SJCRH30 (cell line): ENCODE measurements around the gene KAZN. TPM values are rescaled to one million over a fixed set of nuclear protein-coding genes. Genes with fewer than 3 reads are reported as not detected.

Experiments used
- DNase-seq, 2 experiments: peaks; one replicate each; pipeline ENCODE4 v3.0.0-alpha.2; 2015 to 2020
- H3K27ac ChIP-seq: fragments of 250-450 bp; sonication (Bioruptor Pico); 2 replicates; pipeline ENCODE4 v1.5.1; 2020; ENCODE audit warnings: mild to moderate bottlenecking, moderate library complexity
- H3K27me3 ChIP-seq: fragments of 250-450 bp; sonication (Bioruptor Pico); 2 replicates; pipeline ENCODE4 v1.5.1; 2020; ENCODE audit warnings: mild to moderate bottlenecking, moderate library complexity
- H3K36me3 ChIP-seq: fragments of 250-450 bp; sonication (Bioruptor Pico); 2 replicates; pipeline ENCODE4 v1.5.1; 2020; ENCODE audit warnings: mild to moderate bottlenecking, moderate library complexity
- H3K4me1 ChIP-seq: fragments of 250-450 bp; sonication (Bioruptor Pico); 2 replicates; pipeline ENCODE4 v1.5.1; 2020; ENCODE audit warnings: mild to moderate bottlenecking, moderate library complexity
- H3K4me3 ChIP-seq: fragments of 250-450 bp; sonication (Bioruptor Pico); 2 replicates; pipeline ENCODE4 v1.5.1; 2020; ENCODE audit warnings: mild to moderate bottlenecking, moderate library complexity
- H3K9me3 ChIP-seq: fragments of 250-450 bp; sonication (Bioruptor Pico); replicated peaks from 2 replicates; pipeline ENCODE4 v1.5.1; 2020; ENCODE audit warnings: mild to moderate bottlenecking, moderate library complexity
- total RNA-seq: library from RNA; depleted of rRNA; stranded (reverse); fragments of >200 nt; shearing (Covaris generic); gene quantifications from 2 replicates; pipeline ENCODE4 v1.2.3, GENCODE V29; 2014

The KAZN gene
- total RNA-seq, 1 experiment from 2014 or later, result 0.10 TPM

DNA sequence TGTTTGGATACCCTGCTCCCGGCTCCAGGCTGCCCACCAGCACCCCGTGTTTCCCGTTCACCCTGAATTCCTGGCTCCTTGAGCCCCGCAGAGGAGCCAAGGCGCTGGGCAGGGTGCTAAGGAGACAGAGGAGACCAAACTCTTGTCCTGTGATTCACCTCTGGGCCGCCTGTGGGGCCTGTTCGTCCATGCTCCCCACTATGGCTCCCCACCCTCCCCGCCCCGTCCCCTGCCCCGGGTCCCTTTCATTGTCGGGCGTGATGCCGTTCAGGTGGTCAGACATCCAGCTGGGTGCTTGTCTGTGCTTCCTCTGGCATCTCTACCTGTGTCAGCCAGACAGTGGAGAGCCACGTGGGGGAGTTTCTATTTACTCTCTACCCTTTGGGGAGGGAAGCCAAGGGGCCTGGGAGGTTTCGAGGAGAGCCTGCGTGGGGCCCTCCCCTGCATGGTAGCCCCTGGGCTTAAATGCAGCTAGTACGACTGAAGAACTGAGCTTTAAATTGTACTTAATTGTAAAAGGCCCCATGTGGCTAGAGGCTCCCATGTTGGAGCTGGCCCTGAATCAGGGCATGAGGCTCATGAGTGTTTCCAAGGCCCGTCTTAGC, 333.7 kb downstream of the KAZN start:
- H3K36me3 ChIP-seq, result no peaks in the 10 kb centered on the region
- H3K4me1 ChIP-seq, result peaks cover 5% of the 10 kb centered on the region; the same call in 1 of the 2 replicates
- DNase-seq, result no peak
- H3K9me3 ChIP-seq, result no peaks in the 10 kb centered on the region
- H3K27ac ChIP-seq, result no peak overlapping the region
- H3K27me3 ChIP-seq, result peaks cover 46% of the 10 kb centered on the region
- no peak overlapping the region for H3K4me3 ChIP-seq

- Histone ChIP-seq H3K36me3 (no peaks in the 10 kb centered on the region), H3K4me3 (no peak overlapping the region), H3K27me3 (peaks cover 39% of the 10 kb centered on the region), H3K9me3 (no peaks in the 10 kb centered on the region), H3K27ac (no peak overlapping the region), H3K4me1 (0 out of 2 replicates have a peak, but pooled peaks cover 3% of the 10 kb centered on the region)
- DNase-seq, result no peak
These were observed 336.4 kb downstream of the KAZN start for GRCh38 chr1:14934867-14935266.

DNA sequence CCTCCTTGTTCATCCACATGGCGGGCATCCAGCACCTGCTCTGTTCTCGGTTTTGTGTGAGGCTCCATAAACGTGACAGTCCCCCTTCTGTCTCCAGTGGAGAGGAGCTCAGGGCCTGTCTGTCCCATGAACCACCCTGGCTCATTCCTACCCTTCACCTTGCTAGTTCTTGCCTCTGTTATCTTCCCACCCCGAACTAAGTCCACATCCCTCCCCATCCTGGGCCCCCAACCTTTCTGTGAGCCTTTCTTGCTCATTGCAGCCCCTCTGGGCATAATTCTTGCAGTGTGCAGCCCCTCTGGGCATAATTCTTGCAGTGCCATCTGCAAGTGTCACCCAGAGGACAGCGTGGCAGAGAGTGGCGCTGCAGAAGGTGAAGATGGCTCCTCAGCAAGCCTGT, 338.3 kb downstream of the KAZN start:
- peaks cover 36% of the 10 kb centered on the region for H3K27me3 ChIP-seq
- no peak overlapping the region for H3K27ac ChIP-seq
- no peaks in the 10 kb centered on the region for H3K4me1 ChIP-seq
- no peak for DNase-seq
- no peaks in the 10 kb centered on the region for H3K9me3 ChIP-seq
- no peak overlapping the region for H3K4me3 ChIP-seq
- no peaks in the 10 kb centered on the region for H3K36me3 ChIP-seq

DNA sequence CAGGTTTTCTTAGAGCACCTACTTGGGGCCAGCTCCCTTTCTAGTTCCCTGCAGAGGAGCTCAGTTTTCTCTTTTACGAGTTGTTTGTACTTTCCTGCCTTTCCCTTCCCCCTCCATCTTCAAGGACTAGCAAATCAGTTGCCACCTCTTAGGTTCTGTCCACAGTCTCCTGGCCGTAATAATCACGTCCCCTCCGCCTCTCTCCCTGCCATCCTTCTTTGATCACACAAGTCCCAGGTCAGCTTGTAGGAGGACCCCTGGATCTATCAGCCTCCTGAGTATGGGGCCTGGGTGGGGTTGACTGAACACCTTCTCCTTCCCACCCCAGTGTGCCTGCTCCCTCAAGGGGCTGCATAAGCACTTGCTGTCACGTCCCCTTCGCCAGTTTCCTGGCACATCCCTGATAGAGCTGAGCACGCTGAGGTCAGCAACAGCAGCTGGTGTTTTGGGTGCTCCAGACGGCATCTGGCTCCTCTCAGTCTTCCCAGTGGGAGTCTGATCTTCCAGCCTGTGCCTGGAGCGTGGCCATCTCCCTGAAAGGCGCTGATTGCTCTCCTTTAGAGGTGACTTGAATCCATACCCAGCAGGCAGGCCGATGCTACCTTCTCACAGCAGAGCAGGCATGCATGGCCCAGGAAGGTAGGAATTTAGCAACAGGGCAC, 338.9 kb downstream of the KAZN start:
- no peaks in the 10 kb centered on the region for H3K36me3 ChIP-seq
- no peak for DNase-seq
- H3K9me3 ChIP-seq, result no peaks in the 10 kb centered on the region
- H3K4me1 ChIP-seq, result no peaks in the 10 kb centered on the region
- H3K4me3 ChIP-seq, result no peak overlapping the region
- H3K27ac ChIP-seq, result no peak overlapping the region
- H3K27me3 ChIP-seq, result peaks cover 35% of the 10 kb centered on the region

- H3K4me3 ChIP-seq, result no peak overlapping the region
- H3K27me3 ChIP-seq, result peaks cover 23% of the 10 kb centered on the region
- no peaks in the 10 kb centered on the region for H3K9me3 ChIP-seq
- peak; percentile 25 to 39 for DNase-seq
- H3K36me3 ChIP-seq, result no peaks in the 10 kb centered on the region
- no peak overlapping the region for H3K27ac ChIP-seq
- peaks cover 6% of the 10 kb centered on the region for H3K4me1 ChIP-seq
These were observed 341.2 kb downstream of the KAZN start for GRCh38 chr1:14939527-14940284.

DNA sequence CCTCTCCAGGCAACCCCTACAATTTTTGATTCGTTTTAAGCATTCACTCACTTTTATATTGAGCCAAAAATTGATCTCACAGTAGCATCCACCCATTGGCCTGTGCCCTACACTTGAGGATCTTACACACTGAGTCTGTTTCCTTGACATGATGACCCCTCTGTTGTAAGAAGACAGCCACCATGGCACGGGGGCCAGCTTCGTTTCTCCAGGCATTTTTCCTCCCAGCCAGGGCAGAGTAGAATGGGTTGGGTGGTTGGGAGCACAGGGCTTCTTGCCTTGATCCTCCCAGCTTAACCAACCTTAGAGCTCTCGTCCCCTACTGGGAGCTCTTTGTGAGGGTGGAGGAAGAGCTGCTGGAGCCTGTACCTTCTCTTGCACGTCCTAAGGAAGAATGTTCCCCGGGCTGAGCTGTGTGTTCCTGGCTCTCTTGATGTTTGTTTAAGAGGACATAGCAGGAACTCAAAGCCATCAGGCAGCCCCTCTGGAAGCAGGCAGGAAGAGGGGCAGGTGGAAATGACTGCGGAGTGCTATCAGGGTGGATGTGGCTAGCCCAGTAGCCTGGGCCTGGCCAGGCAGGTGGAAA, 341.9 kb downstream of the KAZN start:
- Histone ChIP-seq H3K4me1 (peaks cover 11% of the 10 kb centered on the region), H3K36me3 (no peaks in the 10 kb centered on the region), H3K9me3 (no peaks in the 10 kb centered on the region), H3K27ac (no peak overlapping the region), H3K4me3 (no peak overlapping the region), H3K27me3 (peaks cover 20% of the 10 kb centered on the region)
- DNase-seq, result no peak

DNA sequence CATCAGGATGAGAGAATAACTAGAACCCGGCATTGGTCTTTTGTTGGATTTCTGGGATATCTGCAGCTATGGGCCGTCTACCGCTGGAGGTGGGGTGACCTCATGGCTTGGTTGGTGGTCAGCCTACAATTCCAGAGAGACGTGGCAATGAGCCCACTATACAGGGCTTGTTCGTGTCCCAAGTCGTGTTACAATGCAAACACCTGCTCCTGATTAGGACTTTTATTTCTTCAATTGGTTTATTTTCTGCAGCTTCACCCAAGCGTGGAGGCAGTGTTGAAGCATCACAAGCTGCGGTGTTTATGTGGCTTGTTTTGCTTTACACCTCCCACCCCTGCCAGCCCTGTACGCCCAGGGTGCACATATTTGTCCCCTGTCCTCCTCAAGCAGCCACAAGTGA, 343.4 kb downstream of the KAZN start:
- H3K4me1 ChIP-seq, result peaks cover 16% of the 10 kb centered on the region
- H3K9me3 ChIP-seq, result no peaks in the 10 kb centered on the region
- peaks cover 7% of the 10 kb centered on the region for H3K27me3 ChIP-seq
- no peak overlapping the region for H3K4me3 ChIP-seq
- no peak overlapping the region for H3K27ac ChIP-seq
- H3K36me3 ChIP-seq, result no peaks in the 10 kb centered on the region
- no peak for DNase-seq

DNA sequence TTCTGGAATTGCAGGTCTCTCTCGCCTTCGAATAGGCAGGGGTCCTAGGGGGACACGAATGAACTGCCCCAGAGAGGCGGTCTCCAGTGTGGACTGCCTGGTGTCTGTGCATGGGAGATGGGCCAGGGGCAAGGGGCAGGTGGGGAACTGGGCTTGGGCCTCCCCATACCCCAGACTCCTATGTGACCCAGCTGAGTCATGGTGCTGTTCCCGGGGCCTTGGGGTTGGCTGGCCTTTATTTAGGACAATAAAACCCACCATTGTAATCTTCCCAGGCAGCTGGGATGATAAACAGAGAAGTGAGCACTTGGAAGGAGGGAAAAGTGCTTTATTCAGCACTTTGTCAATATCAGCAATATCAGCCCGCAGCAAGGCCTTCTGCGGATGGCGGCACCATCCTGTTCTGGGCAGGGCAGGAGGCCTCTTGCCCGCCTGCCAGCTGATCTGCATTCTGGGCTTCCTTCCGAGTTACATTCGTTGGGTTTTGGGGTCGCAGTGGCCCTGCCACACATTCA, 346.0 kb downstream of the KAZN start:
- H3K4me1 ChIP-seq, result peaks cover 19% of the 10 kb centered on the region
- no peak for DNase-seq
- H3K9me3 ChIP-seq, result no peaks in the 10 kb centered on the region
- no peak overlapping the region for H3K4me3 ChIP-seq
- no peaks in the 10 kb centered on the region for H3K36me3 ChIP-seq
- peak overlapping the region; percentile 48 for H3K27ac ChIP-seq
- H3K27me3 ChIP-seq, result no peaks in the 10 kb centered on the region

GRCh38 chr1:14945132-14946010, 346.9 kb downstream of the KAZN start:
- H3K27ac ChIP-seq, result peak overlapping the region; percentile 67
- H3K27me3 ChIP-seq, result no peaks in the 10 kb centered on the region
- peaks cover 19% of the 10 kb centered on the region for H3K4me1 ChIP-seq
- no peaks in the 10 kb centered on the region for H3K9me3 ChIP-seq
- peak overlapping the region; percentile 45 for H3K4me3 ChIP-seq
- H3K36me3 ChIP-seq, result no peaks in the 10 kb centered on the region
- peak; percentile 72 to 76 for DNase-seq

GRCh38 chr1:14946011-14946359, 347.5 kb downstream of the KAZN start:
- DNase-seq, result no peak
- peaks cover 19% of the 10 kb centered on the region for H3K4me1 ChIP-seq

GRCh38 chr1:14946684-14947238, 348.3 kb downstream of the KAZN start:
- H3K27me3 ChIP-seq, result no peaks in the 10 kb centered on the region
- DNase-seq, result no peak
- no peaks in the 10 kb centered on the region for H3K9me3 ChIP-seq
- H3K36me3 ChIP-seq, result no peaks in the 10 kb centered on the region
- no peak overlapping the region for H3K27ac ChIP-seq
- H3K4me3 ChIP-seq, result peak overlapping the region; percentile 9; the same call in 1 of the 2 replicates
- peaks cover 19% of the 10 kb centered on the region for H3K4me1 ChIP-seq

More at GRCh38 chr1:14946011-14946359, 347.5 kb downstream of the KAZN start:
- Histone ChIP-seq H3K27me3 (no peaks in the 10 kb centered on the region), H3K9me3 (no peaks in the 10 kb centered on the region), H3K27ac (peak overlapping the region; percentile 67), H3K36me3 (no peaks in the 10 kb centered on the region), H3K4me3 (peak overlapping the region; percentile 45)

DNA sequence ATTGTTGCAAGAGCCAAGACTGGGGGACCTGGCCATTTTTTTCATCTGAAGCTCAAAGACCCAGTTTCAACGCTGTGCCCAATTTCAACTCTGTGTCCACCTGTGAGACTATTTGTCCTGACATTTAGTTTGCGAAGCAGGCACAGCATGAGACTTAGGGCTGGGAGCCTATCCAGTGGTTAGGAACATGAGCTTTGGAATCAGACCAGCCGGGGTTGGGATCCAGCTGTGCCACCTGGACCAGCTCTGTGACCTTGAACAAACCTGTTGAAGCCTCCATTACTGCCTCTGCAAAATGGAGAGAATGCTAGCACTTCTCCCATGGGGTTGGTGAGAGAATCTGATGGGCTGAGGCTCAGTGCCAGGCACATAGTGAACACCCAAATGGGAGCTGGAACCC, 348.9 kb downstream of the KAZN start:
- no peaks in the 10 kb centered on the region for H3K9me3 ChIP-seq
- no peaks in the 10 kb centered on the region for H3K27me3 ChIP-seq
- no peak for DNase-seq
- no peak overlapping the region for H3K4me3 ChIP-seq
- peaks cover 19% of the 10 kb centered on the region for H3K4me1 ChIP-seq
- H3K27ac ChIP-seq, result no peak overlapping the region
- H3K36me3 ChIP-seq, result no peaks in the 10 kb centered on the region

DNA sequence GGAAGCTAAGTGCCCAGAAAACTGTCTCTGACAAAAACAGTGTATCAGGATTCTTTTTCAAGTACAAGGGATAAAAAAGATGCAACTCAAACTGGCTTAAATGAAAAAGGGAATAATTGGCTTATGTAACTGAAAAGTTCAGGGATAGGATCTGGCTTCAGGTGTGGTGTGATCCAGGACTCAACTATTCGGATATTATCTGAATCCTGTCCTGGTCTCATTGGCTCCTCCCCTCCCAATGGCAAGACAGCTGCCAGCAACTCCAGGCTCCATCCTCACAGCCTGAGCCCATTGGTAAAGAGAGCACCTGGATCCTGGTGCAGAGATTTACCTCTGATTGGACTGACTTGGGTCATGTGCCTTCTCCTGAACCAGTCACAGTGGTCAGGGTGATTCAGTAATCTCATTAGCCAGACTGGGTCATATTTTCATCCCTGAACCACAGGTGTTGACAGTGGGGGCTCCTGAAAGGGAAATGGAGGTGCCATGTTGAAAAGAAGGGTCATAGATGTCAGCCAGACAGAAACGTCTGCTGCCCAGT, 349.7 kb downstream of the KAZN start:
- Histone ChIP-seq H3K9me3 (no peaks in the 10 kb centered on the region), H3K4me3 (no peak overlapping the region), H3K36me3 (no peaks in the 10 kb centered on the region), H3K27ac (no peak overlapping the region), H3K4me1 (peaks cover 19% of the 10 kb centered on the region), H3K27me3 (no peaks in the 10 kb centered on the region)
- no peak for DNase-seq
